HG02642 (cell line): ENCODE measurements around the gene SMIM44.
"Not testable (repeated sequence)": the region's sequence is repeated elsewhere in the genome, so short reads cannot be mapped to it uniquely, and the experiment has no call there.

Experiments used
- ATAC-seq: cut with Tn5 transposase; IDR thresholded peaks from one replicate; pipeline ENCODE4 v1.9.1; 2021; ENCODE audit warnings: mild to moderate bottlenecking; ENCODE audit not compliant: unreplicated experiment, poor library complexity

SMIM44 gene

GRCh38 chr19:3462991-3463713 lies 20.1 kb downstream of the SMIM44 start:
- ATAC-seq = no peak

- ATAC-seq = no peak
These were observed 23.2 kb downstream of the SMIM44 start for GRCh38 chr19:3459965-3460582.

GRCh38 chr19:3459089-3459881 lies 24.0 kb downstream of the SMIM44 start:
- no peak for ATAC-seq

GRCh38 chr19:3458229-3459088 lies 24.8 kb downstream of the SMIM44 start:
- no peak for ATAC-seq

- ATAC-seq = no peak
These were observed 25.6 kb downstream of the SMIM44 start for GRCh38 chr19:3457528-3458228.

GRCh38 chr19:3456925-3457527 lies 26.2 kb downstream of the SMIM44 start:
- ATAC-seq = no peak

GRCh38 chr19:3455960-3456601 lies 27.2 kb downstream of the SMIM44 start:
- ATAC-seq = no peak

GRCh38 chr19:3455393-3455955 lies 27.8 kb downstream of the SMIM44 start:
- no peak for ATAC-seq

GRCh38 chr19:3454656-3455392 lies 28.4 kb downstream of the SMIM44 start:
- no peak for ATAC-seq

GRCh38 chr19:3453840-3454239 lies 29.4 kb downstream of the SMIM44 start:
- ATAC-seq = no peak

GRCh38 chr19:3452942-3453214 lies 30.4 kb downstream of the SMIM44 start:
- ATAC-seq = not testable (repeated sequence)

GRCh38 chr19:3452171-3452941 lies 30.9 kb downstream of the SMIM44 start:
- ATAC-seq = no peak

- ATAC-seq = no peak
These were observed 31.8 kb downstream of the SMIM44 start for GRCh38 chr19:3451451-3451866.

- ATAC-seq = no peak
These were observed 32.3 kb downstream of the SMIM44 start for GRCh38 chr19:3450796-3451411.

- no peak for ATAC-seq
These were observed 34.5 kb downstream of the SMIM44 start for GRCh38 chr19:3448616-3449334.

- not testable (repeated sequence) for ATAC-seq
These were observed 36.6 kb downstream of the SMIM44 start for GRCh38 chr19:3446657-3447056.
